WTC11 (cell line): ENCODE results near the gene WASHC2C. TPM values are rescaled to one million over a fixed set of nuclear protein-coding genes. Genes with fewer than 3 reads are reported as not detected.
"Not testable (repeated sequence)": the region's sequence is repeated elsewhere in the genome, so short reads cannot be mapped to it uniquely, and the experiment has no call there.

Source experiments
- ATAC-seq: fragments of 200-7000 bp; cut with Tn5 transposase; 2 replicates; pipeline ENCODE4 v1.10.0; 2021; ENCODE audit warnings: mild to moderate bottlenecking, moderate library complexity
- Bru-seq: library from RNA; stranded (reverse); fragments of 400-500 nt; gene quantifications from one replicate; lab custom pipeline; 2021; lab: Mats Ljungman, UMichigan
- CTCF ChIA-PET: fragments of 300-600 bp; sonication (Branson Sonifier 250); formaldehyde crosslinking; loops from one replicate; lab custom pipeline; 2021; ENCODE audit warnings: antibody characterized with exemption; lab: Charles Lee
- POLR2A ChIA-PET: fragments of 350-600 bp; sonication (Branson Sonifier 250); formaldehyde crosslinking; loops from one replicate; lab custom pipeline; 2021; ENCODE audit warnings: antibody characterized with exemption; lab: Charles Lee
- DNase-seq: peaks from one replicate; pipeline ENCODE4 v3.0.0; 2021; ENCODE audit warnings: low spot score
- H3K27ac Mint-ChIP-seq: 2 replicates; pipeline ENCODE4 v1.8.0; 2021; ENCODE audit warnings: mixed read lengths
- H3K27me3 Mint-ChIP-seq: 2 replicates; pipeline ENCODE4 v1.8.0; 2021; ENCODE audit warnings: low read depth, mild to moderate bottlenecking, moderate library complexity, mixed read lengths
- H3K36me3 Mint-ChIP-seq: 2 replicates; pipeline ENCODE4 v1.8.0; 2021; ENCODE audit warnings: mixed read lengths
- H3K4me1 Mint-ChIP-seq: 2 replicates; pipeline ENCODE4 v1.8.0; 2022; ENCODE audit warnings: mixed read lengths
- H3K4me3 Mint-ChIP-seq: 2 replicates; pipeline ENCODE4 v1.8.0; 2021; ENCODE audit warnings: mild to moderate bottlenecking, moderate library complexity, mixed read lengths
- H3K9me3 Mint-ChIP-seq: 2 replicates; pipeline ENCODE4 v1.8.0; 2021; ENCODE audit warnings: mixed read lengths
- ETV6 ChIP-seq: sonication (generic); formaldehyde crosslinking; IDR thresholded peaks from 2 replicates; pipeline ENCODE4 v1.8.1; 2022; ENCODE audit warnings: mild to moderate bottlenecking, missing genetic modification reagents
- FOXK1 ChIP-seq: sonication (generic); formaldehyde crosslinking; IDR thresholded peaks from 2 replicates; pipeline ENCODE4 v1.8.0; 2022; ENCODE audit warnings: mild to moderate bottlenecking, moderate library complexity, missing genetic modification reagents
- PRDM15 ChIP-seq: sonication (generic); formaldehyde crosslinking; IDR thresholded peaks from 2 replicates; pipeline ENCODE4 v1.8.0; 2022; ENCODE audit warnings: missing genetic modification reagents
- USF1 ChIP-seq: sonication (generic); formaldehyde crosslinking; IDR thresholded peaks from 2 replicates; pipeline ENCODE4 v1.8.0; 2022; ENCODE audit warnings: mild to moderate bottlenecking, missing genetic modification reagents
- USF2 ChIP-seq: sonication (generic); formaldehyde crosslinking; IDR thresholded peaks from 2 replicates; pipeline ENCODE4 v1.8.1; 2023; ENCODE audit warnings: mild to moderate bottlenecking, missing genetic modification reagents, moderate library complexity
- long read RNA-seq, 3 experiments: library from RNA in 1 of 3; library from capped mRNA in 1 of 3; library from polyadenylated mRNA in 1 of 3; unstranded in 2 of 3; stranded (forward) in 1 of 3; transcript quantifications; one replicate each; pipeline ENCODE4 v2.0.0, GENCODE V29; 2021
- total RNA-seq: library from RNA; stranded (reverse); gene quantifications from 3 replicates; pipeline ENCODE4 v1.2.3, GENCODE V29; 2021

Gene WASHC2C
- total RNA-seq, result 24.8 to 28.5 TPM (median 25.0 TPM) in 3 replicates
- percentile 63 among the genes with signal in this experiment for Bru-seq, nascent RNA
- long read RNA-seq, experiment 1, full-length matches to known transcripts, result 68 of 199 reads
- long read RNA-seq, experiment 1, partial matches to known transcripts, result 30 of 199 reads
- long read RNA-seq, experiment 1, other reads (novel, unspliced or antisense), result 101 of 199 reads
- long read RNA-seq, experiment 2, full-length matches to known transcripts, result 7 of 34 reads
- long read RNA-seq, experiment 2, partial matches to known transcripts, result 17 of 34 reads
- long read RNA-seq, experiment 2, other reads (novel, unspliced or antisense), result 10 of 34 reads
- long read RNA-seq, experiment 3, partial matches to known transcripts, result 1 of 2 reads
- long read RNA-seq, experiment 3, other reads (novel, unspliced or antisense), result 1 of 2 reads

GRCh38 chr10:45726703-45727420 lies at the start of gene WASHC2C:
TSS of gene WASHC2C (plus strand) at chr10:45727266. CDS start at chr10:45727318, 52 bp downstream.
- peak; percentile 94 for DNase-seq
- H3K4me3 Mint-ChIP-seq, result peak within 1 kb of the TSS; percentile 71
- H3K9me3 Mint-ChIP-seq, CTCF ChIA-PET, H3K4me1 Mint-ChIP-seq, POLR2A ChIA-PET, H3K27ac Mint-ChIP-seq, H3K36me3 Mint-ChIP-seq, H3K27me3 Mint-ChIP-seq: not testable (repeated sequence)
- TF ChIP-seq USF2 (CRISPR knock-in tag), result peak; percentile 97
- TF ChIP-seq FOXK1 (CRISPR knock-in tag), result peak; percentile 51; the same call in 1 of the 2 replicates
- TF ChIP-seq ETV6 (CRISPR knock-in tag), result 0 out of 2 replicates have a peak, but pooled peaks have one; percentile 29
- peak; percentile 97 for TF ChIP-seq USF1
- TF ChIP-seq PRDM15 (CRISPR knock-in tag), result peak; percentile 91
- ATAC-seq, result peak; percentile 89

- H3K9me3 Mint-ChIP-seq, ATAC-seq, DNase-seq, CTCF ChIA-PET, H3K27me3 Mint-ChIP-seq, H3K27ac Mint-ChIP-seq, POLR2A ChIA-PET, H3K36me3 Mint-ChIP-seq, H3K4me1 Mint-ChIP-seq, H3K4me3 Mint-ChIP-seq: not testable (repeated sequence)
Observed at GRCh38 chr10:45678467-45678866, 48.6 kb upstream of the WASHC2C start.

GRCh38 chr10:45710200-45710796 lies 16.8 kb upstream of the WASHC2C start:
- DNase-seq, CTCF ChIA-PET, H3K4me3 Mint-ChIP-seq, H3K9me3 Mint-ChIP-seq, H3K27me3 Mint-ChIP-seq, H3K27ac Mint-ChIP-seq, POLR2A ChIA-PET, H3K4me1 Mint-ChIP-seq, H3K36me3 Mint-ChIP-seq, ATAC-seq: not testable (repeated sequence)

- POLR2A ChIA-PET, H3K36me3 Mint-ChIP-seq, H3K27ac Mint-ChIP-seq, DNase-seq, H3K27me3 Mint-ChIP-seq, H3K9me3 Mint-ChIP-seq, H3K4me3 Mint-ChIP-seq, ATAC-seq, H3K4me1 Mint-ChIP-seq, CTCF ChIA-PET: not testable (repeated sequence)
Observed at GRCh38 chr10:45711223-45711622, 15.8 kb upstream of the WASHC2C start.

- ATAC-seq, POLR2A ChIA-PET, H3K27me3 Mint-ChIP-seq, H3K36me3 Mint-ChIP-seq, H3K4me3 Mint-ChIP-seq, H3K27ac Mint-ChIP-seq, CTCF ChIA-PET, DNase-seq, H3K4me1 Mint-ChIP-seq, H3K9me3 Mint-ChIP-seq: not testable (repeated sequence)
Observed at GRCh38 chr10:45717053-45717452, 10.0 kb upstream of the WASHC2C start.

GRCh38 chr10:45717642-45718041 lies 9.4 kb upstream of the WASHC2C start:
- DNase-seq, H3K9me3 Mint-ChIP-seq, H3K4me3 Mint-ChIP-seq, H3K36me3 Mint-ChIP-seq, ATAC-seq, H3K27ac Mint-ChIP-seq, POLR2A ChIA-PET, CTCF ChIA-PET, H3K27me3 Mint-ChIP-seq, H3K4me1 Mint-ChIP-seq: not testable (repeated sequence)

- POLR2A ChIA-PET, CTCF ChIA-PET, H3K4me3 Mint-ChIP-seq, H3K9me3 Mint-ChIP-seq, H3K27me3 Mint-ChIP-seq, ATAC-seq, H3K4me1 Mint-ChIP-seq, H3K27ac Mint-ChIP-seq, H3K36me3 Mint-ChIP-seq, DNase-seq: not testable (repeated sequence)
Observed at GRCh38 chr10:45721503-45721902, 5.6 kb upstream of the WASHC2C start.

- H3K4me1 Mint-ChIP-seq, DNase-seq, CTCF ChIA-PET, H3K36me3 Mint-ChIP-seq, ATAC-seq, H3K4me3 Mint-ChIP-seq, H3K9me3 Mint-ChIP-seq, H3K27ac Mint-ChIP-seq, H3K27me3 Mint-ChIP-seq, POLR2A ChIA-PET: not testable (repeated sequence)
Observed at GRCh38 chr10:45723851-45724250, 3.2 kb upstream of the WASHC2C start.
